22Rv1 (cell line): ENCODE results near the gene SDR42E2.

Experiments
- H3K27ac ChIP-seq: fragments of 450-650 bp; 2 replicates; pipeline ENCODE4 v1.5.1; 2017
- ZFX ChIP-seq: fragments of 450-650 bp; IDR thresholded peaks from 2 replicates; pipeline ENCODE4 v1.6.1; 2017; ENCODE audit warnings: antibody characterized with exemption, borderline replicate concordance
- TF ChIP-seq, protein P1 (sequence below): fragments of 450-650 bp; IDR thresholded peaks from 2 replicates; pipeline ENCODE4 v1.5.1; 2017; ENCODE audit warnings: mild to moderate bottlenecking

Gene SDR42E2

GRCh38 chr16:22203091-22203490, 40.8 kb downstream of the SDR42E2 start:
- H3K27ac ChIP-seq = no peak overlapping the region

DNA sequence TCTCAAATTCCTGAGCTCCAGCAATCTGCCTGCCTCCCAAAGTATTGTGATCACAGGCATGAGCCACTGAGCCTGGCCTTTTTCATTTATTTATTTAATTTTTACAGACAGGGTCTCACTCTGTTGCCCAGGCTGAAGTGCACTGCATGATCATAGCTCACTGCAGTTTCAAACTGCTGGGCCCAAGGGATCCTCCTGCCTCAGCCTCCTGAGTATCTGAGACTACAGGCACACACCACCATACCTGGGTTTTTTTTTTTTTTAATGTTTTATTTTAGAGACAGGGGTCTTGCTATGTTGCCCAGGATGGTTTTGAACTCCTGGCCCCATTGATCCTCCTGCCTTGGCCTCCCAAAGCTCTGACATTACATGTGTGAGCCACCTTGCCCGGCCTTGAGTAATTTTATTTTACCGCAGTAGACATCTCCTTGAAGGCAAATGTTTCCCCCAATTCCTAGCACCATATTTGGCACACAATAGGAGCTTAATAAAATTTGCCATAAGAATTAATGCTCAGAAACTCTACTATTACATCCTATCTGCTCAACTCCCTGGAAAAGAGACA, 41.9 kb downstream of the SDR42E2 start:
- no peak for TF ChIP-seq ZFX
- no peak overlapping the region for H3K27ac ChIP-seq

More at GRCh38 chr16:22203091-22203490, 40.8 kb downstream of the SDR42E2 start:
- TF ChIP-seq ZFX = no peak
- TF ChIP-seq, protein P1, sequence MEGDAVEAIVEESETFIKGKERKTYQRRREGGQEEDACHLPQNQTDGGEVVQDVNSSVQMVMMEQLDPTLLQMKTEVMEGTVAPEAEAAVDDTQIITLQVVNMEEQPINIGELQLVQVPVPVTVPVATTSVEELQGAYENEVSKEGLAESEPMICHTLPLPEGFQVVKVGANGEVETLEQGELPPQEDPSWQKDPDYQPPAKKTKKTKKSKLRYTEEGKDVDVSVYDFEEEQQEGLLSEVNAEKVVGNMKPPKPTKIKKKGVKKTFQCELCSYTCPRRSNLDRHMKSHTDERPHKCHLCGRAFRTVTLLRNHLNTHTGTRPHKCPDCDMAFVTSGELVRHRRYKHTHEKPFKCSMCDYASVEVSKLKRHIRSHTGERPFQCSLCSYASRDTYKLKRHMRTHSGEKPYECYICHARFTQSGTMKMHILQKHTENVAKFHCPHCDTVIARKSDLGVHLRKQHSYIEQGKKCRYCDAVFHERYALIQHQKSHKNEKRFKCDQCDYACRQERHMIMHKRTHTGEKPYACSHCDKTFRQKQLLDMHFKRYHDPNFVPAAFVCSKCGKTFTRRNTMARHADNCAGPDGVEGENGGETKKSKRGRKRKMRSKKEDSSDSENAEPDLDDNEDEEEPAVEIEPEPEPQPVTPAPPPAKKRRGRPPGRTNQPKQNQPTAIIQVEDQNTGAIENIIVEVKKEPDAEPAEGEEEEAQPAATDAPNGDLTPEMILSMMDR = no peak

DNA sequence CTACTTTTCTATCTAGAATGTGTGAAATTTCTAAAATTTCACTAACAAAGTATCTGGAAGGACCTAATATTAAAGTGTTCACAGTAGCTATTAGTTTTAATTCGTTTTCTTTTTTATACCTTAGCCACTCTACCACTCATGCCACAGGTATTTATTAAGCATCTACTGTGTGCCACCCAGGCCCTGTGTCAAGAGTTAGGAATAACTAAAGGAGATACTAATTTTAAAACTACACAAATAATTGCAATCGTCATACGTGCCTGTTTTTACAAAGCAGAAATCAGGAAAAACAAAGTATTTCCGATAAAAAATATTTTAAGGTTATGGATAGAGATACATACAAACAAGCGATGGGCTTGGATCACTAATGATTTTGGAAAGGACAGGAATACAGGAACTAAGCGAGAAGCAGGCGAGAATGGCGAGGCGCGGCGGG, 43.3 kb downstream of the SDR42E2 start:
- H3K27ac ChIP-seq = peak overlapping the region; percentile 78
- no peak for TF ChIP-seq ZFX
- TF ChIP-seq, protein P1 = no peak

DNA sequence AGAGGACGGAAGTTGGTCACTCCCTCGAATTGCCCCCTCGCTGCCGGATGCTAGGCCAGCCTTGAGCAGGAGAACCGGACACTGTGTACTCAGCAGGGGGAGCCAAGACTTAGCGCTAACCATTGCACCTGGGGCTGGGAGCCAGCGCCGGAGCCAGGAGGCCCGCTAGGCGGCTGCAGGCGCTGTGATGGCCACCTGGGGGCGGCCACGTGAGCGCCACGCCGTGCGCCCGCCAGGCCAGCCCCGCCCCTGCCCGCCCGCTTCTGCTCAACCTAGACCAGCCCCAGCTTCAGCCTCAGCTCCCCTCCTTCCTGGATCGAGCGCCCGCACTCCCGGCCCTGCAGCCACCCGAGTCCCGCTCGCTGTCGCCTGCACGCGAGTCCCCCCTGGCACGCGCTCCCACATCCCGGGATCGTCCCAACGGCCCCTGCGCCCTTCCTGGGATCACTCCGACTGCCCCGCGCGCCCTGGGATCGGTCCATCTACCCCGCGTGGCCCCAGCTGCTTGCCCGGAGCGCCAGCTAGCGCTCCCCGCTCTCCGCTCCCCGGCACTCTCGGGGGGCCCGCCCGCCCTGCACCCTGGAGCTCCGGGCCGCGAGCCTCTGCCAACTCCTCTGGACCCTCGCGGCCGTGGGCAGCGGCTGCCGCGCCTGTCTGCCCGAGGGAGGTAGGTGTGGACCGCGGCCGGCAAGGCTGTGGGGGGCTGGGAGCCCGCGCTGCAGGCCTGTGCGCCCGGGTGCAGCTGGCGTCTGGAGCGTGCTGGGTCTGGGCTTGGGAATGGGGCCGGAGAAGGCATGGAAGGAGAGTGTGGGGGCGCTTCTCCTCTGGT, 43.9 kb downstream of the SDR42E2 start, which contains the start of gene EEF2K:
TSS of gene EEF2K (plus strand) at position 266 of the 829 bp plus-strand sequence. CDS start 19,452 bp downstream, outside the sequence.
- peak within 1 kb of the TSS; percentile 78 for H3K27ac ChIP-seq
- TF ChIP-seq, protein P1 = peak; percentile 87
- TF ChIP-seq ZFX = no peak

- H3K27ac ChIP-seq = peak overlapping the region; percentile 78
- no peak for TF ChIP-seq ZFX
- TF ChIP-seq, protein P1 = no peak
Measured at GRCh38 chr16:22206842-22207714, 44.8 kb downstream of the SDR42E2 start.

DNA sequence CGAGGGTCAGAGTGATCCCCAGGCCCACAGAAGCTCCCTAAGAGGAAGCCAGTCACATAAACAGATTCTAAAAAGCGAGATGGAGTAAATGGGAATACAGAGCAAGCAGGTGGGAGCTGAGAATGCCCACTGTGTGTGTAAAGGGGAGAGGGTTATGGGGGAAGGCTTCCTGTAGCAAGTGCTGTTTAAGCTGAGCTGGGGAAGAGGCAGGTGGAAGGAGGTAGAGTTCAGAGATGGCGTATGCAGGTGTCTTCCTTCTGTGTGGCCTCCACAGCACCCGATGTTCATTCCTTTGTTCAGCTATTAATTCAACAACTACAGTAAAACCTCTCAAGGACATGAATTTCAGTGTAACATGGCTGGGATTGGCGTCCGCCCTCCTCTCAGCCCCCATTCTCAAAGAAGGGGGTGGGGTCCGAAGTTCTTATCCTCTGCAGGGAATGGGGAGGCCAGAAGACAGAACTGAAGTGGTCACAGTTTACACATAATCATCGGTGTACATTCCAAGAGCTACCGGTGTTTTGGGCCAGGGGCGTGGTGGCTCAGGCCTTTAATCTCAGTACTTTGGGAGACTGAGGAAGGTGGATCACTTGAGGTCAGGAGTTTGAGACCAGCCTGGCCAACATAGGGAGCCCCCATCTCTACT, 45.5 kb downstream of the SDR42E2 start:
- TF ChIP-seq, protein P1 = no peak
- no peak for TF ChIP-seq ZFX
- H3K27ac ChIP-seq = peak overlapping the region; percentile 78

DNA sequence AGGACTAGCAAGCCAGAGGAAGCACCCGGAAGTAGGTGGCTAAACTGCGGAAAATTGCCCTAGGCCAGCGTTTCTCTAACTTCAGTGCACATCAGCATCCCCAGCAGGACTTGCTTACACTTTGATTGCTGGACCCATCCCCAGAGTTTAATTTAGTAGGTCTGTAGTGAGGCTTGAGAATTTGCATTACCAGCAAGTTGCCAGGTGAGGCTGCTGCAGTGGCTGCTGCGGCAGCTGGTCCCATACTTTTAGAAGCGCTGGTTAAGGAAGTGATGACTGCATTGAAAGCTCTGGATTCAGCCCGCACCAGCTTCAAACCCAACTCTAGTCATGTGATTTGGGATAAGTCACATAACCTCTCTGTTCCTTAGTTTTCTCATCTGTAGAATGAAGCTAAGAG, 48.0 kb downstream of the SDR42E2 start:
- TF ChIP-seq, protein P1 = no peak
- no peak for TF ChIP-seq ZFX
- H3K27ac ChIP-seq = peak overlapping the region; percentile 92
